GM23248 (cell line): ENCODE results near the gene GNAI1.

Experiments
- EZH2 ChIP-seq: fragments of 200-600 bp; sonication (generic); IDR thresholded peaks from 2 replicates; pipeline ENCODE4 v1.6.1; 2018; ENCODE audit warnings: antibody characterized with exemption, mild to moderate bottlenecking; ENCODE audit not compliant: insufficient read depth, poor library complexity, severe bottlenecking
- EZH2phosphoT487 ChIP-seq: fragments of 200-600 bp; sonication (generic); IDR thresholded peaks from 2 replicates; pipeline ENCODE4 v1.6.1; 2018; ENCODE audit warnings: antibody characterized with exemption, moderate library complexity, mild to moderate bottlenecking, low read depth; ENCODE audit not compliant: insufficient read depth

GRCh38 chr7:80204454-80204853 lies 69.8 kb downstream of the GNAI1 start:
- TF ChIP-seq EZH2 (no peak), EZH2phosphoT487 (no peak)
